Progenitor cell of endocrine pancreas (in vitro differentiated cells): ENCODE measurements around the gene TAGLN. TPM values are rescaled to one million over a fixed set of nuclear protein-coding genes. Genes with fewer than 3 reads are reported as not detected.

ENCODE experiments used
- DNase-seq: peaks from one replicate; pipeline ENCODE4 v3.0.0; 2021; ENCODE audit warnings: low spot score; ENCODE audit not compliant: unreplicated experiment
- H3K27ac Mint-ChIP-seq: 2 replicates; pipeline ENCODE4 v1.8.0; 2021; ENCODE audit warnings: mild to moderate bottlenecking, moderate library complexity, mixed read lengths
- H3K27me3 Mint-ChIP-seq: 2 replicates; pipeline ENCODE4 v1.8.0; 2021; ENCODE audit warnings: mixed read lengths
- H3K36me3 Mint-ChIP-seq: 2 replicates; pipeline ENCODE4 v1.8.0; 2022; ENCODE audit warnings: mixed read lengths; ENCODE audit not compliant: insufficient read depth
- H3K4me1 Mint-ChIP-seq: 2 replicates; pipeline ENCODE4 v1.8.0; 2021; ENCODE audit warnings: low read depth, mixed read lengths
- H3K4me3 Mint-ChIP-seq: 2 replicates; pipeline ENCODE4 v1.8.0; 2021; ENCODE audit warnings: low read depth, mild to moderate bottlenecking, moderate library complexity, mixed read lengths
- H3K9me3 Mint-ChIP-seq: 2 replicates; pipeline ENCODE4 v1.8.0; 2021; ENCODE audit warnings: low read depth, mixed read lengths
- CTCF ChIP-seq: fragments of 200-600 bp; sonication (generic); IDR thresholded peaks from one replicate; pipeline ENCODE4 v1.5.0; 2021; ENCODE audit warnings: antibody characterized with exemption, mild to moderate bottlenecking; ENCODE audit not compliant: unreplicated experiment
- total RNA-seq: library from RNA; stranded (reverse); gene quantifications from 2 replicates; pipeline ENCODE4 v1.2.1, GENCODE V29; 2021

TAGLN gene
- total RNA-seq, 1 donor from 2014 or later = 41.4 TPM

- Mint-ChIP-seq H3K27me3 (no peaks in the 10 kb centered on the region), H3K9me3 (no peaks in the 10 kb centered on the region), H3K36me3 (peaks cover 10% of the 10 kb centered on the region), H3K4me3 (no peak overlapping the region), H3K4me1 (peaks cover 20% of the 10 kb centered on the region), H3K27ac (no peak overlapping the region)
- no peak for TF ChIP-seq CTCF
- DNase-seq = no peak
Observed at GRCh38 chr11:117185736-117186430, 13.3 kb upstream of the TAGLN start.

GRCh38 chr11:117186431-117186761 lies 12.8 kb upstream of the TAGLN start:
- Mint-ChIP-seq H3K27me3 (no peaks in the 10 kb centered on the region), H3K36me3 (peaks cover 10% of the 10 kb centered on the region), H3K4me3 (no peak overlapping the region), H3K27ac (no peak overlapping the region), H3K4me1 (peaks cover 17% of the 10 kb centered on the region), H3K9me3 (no peaks in the 10 kb centered on the region)
- no peak for DNase-seq
- no peak for TF ChIP-seq CTCF

- no peak for DNase-seq
- TF ChIP-seq CTCF = no peak
- H3K36me3 Mint-ChIP-seq = peaks cover 12% of the 10 kb centered on the region
- no peaks in the 10 kb centered on the region for H3K9me3 Mint-ChIP-seq
- H3K4me3 Mint-ChIP-seq = no peak overlapping the region
- H3K27ac Mint-ChIP-seq = no peak overlapping the region
- no peaks in the 10 kb centered on the region for H3K27me3 Mint-ChIP-seq
- peaks cover 17% of the 10 kb centered on the region for H3K4me1 Mint-ChIP-seq
Observed at GRCh38 chr11:117187007-117187406, 12.2 kb upstream of the TAGLN start.

GRCh38 chr11:117187428-117187798 lies 11.8 kb upstream of the TAGLN start:
- Mint-ChIP-seq H3K4me1 (peaks cover 17% of the 10 kb centered on the region), H3K4me3 (no peak overlapping the region), H3K27ac (no peak overlapping the region), H3K36me3 (peaks cover 12% of the 10 kb centered on the region), H3K9me3 (no peaks in the 10 kb centered on the region), H3K27me3 (no peaks in the 10 kb centered on the region)
- no peak for DNase-seq
- no peak for TF ChIP-seq CTCF

- no peak for TF ChIP-seq CTCF
- peaks cover 17% of the 10 kb centered on the region for H3K4me1 Mint-ChIP-seq
- no peaks in the 10 kb centered on the region for H3K27me3 Mint-ChIP-seq
- H3K9me3 Mint-ChIP-seq = no peaks in the 10 kb centered on the region
- H3K4me3 Mint-ChIP-seq = no peak overlapping the region
- peaks cover 10% of the 10 kb centered on the region for H3K36me3 Mint-ChIP-seq
- no peak for DNase-seq
- H3K27ac Mint-ChIP-seq = no peak overlapping the region
Observed at GRCh38 chr11:117187799-117188481, 11.2 kb upstream of the TAGLN start.
